CD14-positive monocyte (primary cell): ENCODE results near the gene RASGEF1B. TPM values are rescaled to one million over a fixed set of nuclear protein-coding genes. Genes with fewer than 3 reads are reported as not detected.

Source experiments
- DNase-seq, 3 donors: peaks; one replicate each; pipeline ENCODE4 v3.0.0-alpha.2; 2011 to 2022
- H2AFZ ChIP-seq: 2 replicates; pipeline ENCODE4 v1.6.0; 2012; ENCODE audit warnings: mild to moderate bottlenecking, low read depth, low read length, inconsistent platforms; ENCODE audit not compliant: insufficient read depth, poor library complexity, severe bottlenecking
- H3K27ac ChIP-seq, 2 donors: 1 replicate in 1 of 2; 2 replicates in 1 of 2; pipeline ENCODE4 v1.5.1; 2012 to 2013; ENCODE audit warnings: low read length in 2 of 2, control low read depth in 1 of 2, inconsistent platforms in 1 of 2, low read depth in 1 of 2, mild to moderate bottlenecking in 1 of 2
- H3K27me3 ChIP-seq, 2 donors: one replicate each; pipeline versions ENCODE4 v1.6.0 to v1.6.1; 2011 to 2013; ENCODE audit warnings: low read length in 2 of 2; ENCODE audit not compliant: control insufficient read depth in 2 of 2, insufficient read depth in 2 of 2
- H3K36me3 ChIP-seq, 2 donors: replicated peaks in 1 of 2; 1 replicate in 1 of 2; 2 replicates in 1 of 2; pipeline versions ENCODE4 v1.5.1 to v1.6.1; 2012 to 2013; ENCODE audit warnings: low read length in 2 of 2, control low read depth in 1 of 2, inconsistent platforms in 1 of 2, mild to moderate bottlenecking in 1 of 2; ENCODE audit not compliant: insufficient read depth in 2 of 2, control insufficient read depth in 1 of 2
- H3K4me1 ChIP-seq, 2 donors: 1 replicate in 1 of 2; 2 replicates in 1 of 2; pipeline versions ENCODE4 v1.5.1 to v1.6.1; 2012 to 2013; ENCODE audit warnings: low read length in 2 of 2, control low read depth in 1 of 2, inconsistent platforms in 1 of 2, mild to moderate bottlenecking in 1 of 2, moderate library complexity in 1 of 2; ENCODE audit not compliant: insufficient read depth in 2 of 2, control insufficient read depth in 1 of 2
- H3K4me2 ChIP-seq: replicated peaks from 2 replicates; pipeline ENCODE3; 2012; ENCODE audit warnings: low read length, moderate library complexity, mild to moderate bottlenecking; ENCODE audit not compliant: poor library complexity, severe bottlenecking; ENCODE audit errors: extremely low read depth
- H3K4me3 ChIP-seq, 3 experiments: fragments of 200-600 bp in 1 of 3; sonication (generic) in 1 of 3; replicated peaks in 1 of 3; 1 replicate in 2 of 3; 2 replicates in 1 of 3; pipeline ENCODE4 v1.5.1; 2011 to 2013; ENCODE audit warnings: low read length in 3 of 3, mild to moderate bottlenecking in 3 of 3, control low read depth in 2 of 3, low read depth in 2 of 3, inconsistent platforms in 1 of 3, moderate library complexity in 1 of 3
- H3K79me2 ChIP-seq: 2 replicates; pipeline ENCODE4 v1.6.0; 2012; ENCODE audit warnings: mild to moderate bottlenecking, control low read depth, inconsistent platforms, low read length, moderate library complexity; ENCODE audit not compliant: insufficient read depth
- H3K9ac ChIP-seq: 2 replicates; pipeline ENCODE4 v1.6.0; 2017; ENCODE audit warnings: low read length, mild to moderate bottlenecking; ENCODE audit not compliant: insufficient read depth, poor library complexity, severe bottlenecking
- H3K9me3 ChIP-seq, 2 donors: replicated peaks in 1 of 2; 1 replicate in 1 of 2; 2 replicates in 1 of 2; pipeline versions ENCODE4 v1.5.1 to v1.6.1; 2012 to 2013; ENCODE audit warnings: low read length in 2 of 2, control low read depth in 1 of 2; ENCODE audit not compliant: control insufficient read depth in 1 of 2, insufficient read depth in 1 of 2
- H4K20me1 ChIP-seq: 2 replicates; pipeline ENCODE4 v1.6.0; 2012; ENCODE audit warnings: mild to moderate bottlenecking, low read length, control low read depth, moderate library complexity; ENCODE audit not compliant: insufficient read depth
- H3K27ac Mint-ChIP-seq, 7 donors: one replicate each; pipeline ENCODE4 v1.8.0; 2020; ENCODE audit warnings: mild to moderate bottlenecking in 7 of 7, mixed read lengths in 7 of 7, moderate library complexity in 6 of 7, inconsistent platforms in 2 of 7
- H3K27me3 Mint-ChIP-seq, 3 donors: one replicate each; pipeline ENCODE4 v1.8.0; 2021 to 2022; ENCODE audit warnings: low read depth in 3 of 3, mild to moderate bottlenecking in 3 of 3, mixed read lengths in 3 of 3, moderate library complexity in 3 of 3, inconsistent platforms in 1 of 3
- H3K36me3 Mint-ChIP-seq, 2 donors: one replicate each; pipeline ENCODE4 v1.8.0; 2020; ENCODE audit warnings: mixed read lengths in 2 of 2, inconsistent platforms in 1 of 2, mild to moderate bottlenecking in 1 of 2
- H3K4me1 Mint-ChIP-seq: one replicate; pipeline ENCODE4 v1.8.0; 2020; ENCODE audit warnings: mild to moderate bottlenecking, mixed read lengths
- H3K4me3 Mint-ChIP-seq, 2 donors: one replicate each; pipeline ENCODE4 v1.8.0; 2020; ENCODE audit warnings: mild to moderate bottlenecking in 2 of 2, mixed read lengths in 2 of 2, moderate library complexity in 1 of 2
- H3K9me3 Mint-ChIP-seq, 7 donors: one replicate each; pipeline ENCODE4 v1.8.0; 2020 to 2022; ENCODE audit warnings: mixed read lengths in 7 of 7, mild to moderate bottlenecking in 6 of 7, moderate library complexity in 6 of 7, inconsistent platforms in 2 of 7
- WGBS: methylation state at CpG from one replicate; pipeline ENCODE4 v1.1.5; 2013; ENCODE audit warnings: missing lambda C conversion rate; ENCODE audit not compliant: insufficient coverage; 5-methylcytosine and 5-hydroxymethylcytosine counted together
- intact Hi-C, 2 donors: fragments of 100-400 bp; cut with micrococcal nuclease; formaldehyde crosslinking; loops; one replicate each; pipeline versions ENCODE4 v1.15.0 to v1.15.1; 2023
- polyA plus RNA-seq, 3 donors: library from polyadenylated mRNA; depleted of rRNA in 1 of 3; unstranded in 2 of 3; stranded (reverse) in 1 of 3; fragments of 300-500 nt in 2 of 3; fragments of >200 nt in 1 of 3; fragmentation: Illumina TruSeq in 2 of 3; gene quantifications; 1 replicate in 2 of 3; 2 replicates in 1 of 3; pipeline ENCODE4 v1.2.3, GENCODE V29; 2012 to 2021
- TF ChIP-seq, protein P1 (sequence below): fragments of 200-600 bp; IDR thresholded peaks from one replicate; pipeline ENCODE4 v1.8.0; 2022; ENCODE audit warnings: antibody characterized with exemption, mild to moderate bottlenecking

Gene RASGEF1B
- polyA plus RNA-seq, 3 donors = 20.3 to 76.9 (median 36.6) TPM

DNA sequence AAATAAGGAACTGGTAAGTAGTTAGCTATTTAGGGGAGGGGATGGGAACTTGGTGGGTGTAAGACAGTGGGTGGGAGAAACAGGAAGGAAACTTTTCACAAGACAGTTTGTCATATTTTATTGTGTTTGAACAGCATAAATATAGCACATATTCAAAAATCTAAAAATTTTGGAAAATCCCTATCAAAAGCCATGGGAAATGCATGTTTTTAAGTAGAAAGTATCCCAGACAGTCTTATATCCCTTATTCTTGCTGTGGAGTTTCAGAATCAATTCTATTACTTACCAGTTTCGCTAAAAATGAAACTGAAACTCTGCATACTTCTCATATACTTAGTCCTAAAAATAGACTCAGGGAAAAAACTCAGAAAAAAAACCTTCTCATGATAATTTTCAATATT, 22.3 kb upstream of the RASGEF1B start:
- Mint-ChIP-seq H3K36me3 (peaks cover 0 to 2% of the 10 kb centered on the region in 2 donors), H3K9me3 (peaks cover 0 to 5% (median 3%) of the 10 kb centered on the region in 7 donors), H3K4me3 (peak overlapping the region; percentile 12 to 57), H3K4me1 (peaks cover 46% of the 10 kb centered on the region), H3K27ac (peak overlapping the region; percentile 95 to 99 (median 96)), H3K27me3 (peaks cover 0 to 3% (median 0%) of the 10 kb centered on the region in 3 donors)
- intact Hi-C loops = no loop called here
- H3K36me3 ChIP-seq = no peaks in the 10 kb centered on the region
- H3K4me2 ChIP-seq = peak overlapping the region; percentile 57
- no peaks in the 10 kb centered on the region for H3K9me3 ChIP-seq
- peaks cover 48 to 59% of the 10 kb centered on the region in 2 donors for H3K4me1 ChIP-seq
- H3K27me3 ChIP-seq = no peaks in the 10 kb centered on the region
- H3K27ac ChIP-seq = peak overlapping the region; percentile 81 to 90
- no CpG with 5 or more reads among the region's 1 CpG for WGBS
- TF ChIP-seq, protein P1, sequence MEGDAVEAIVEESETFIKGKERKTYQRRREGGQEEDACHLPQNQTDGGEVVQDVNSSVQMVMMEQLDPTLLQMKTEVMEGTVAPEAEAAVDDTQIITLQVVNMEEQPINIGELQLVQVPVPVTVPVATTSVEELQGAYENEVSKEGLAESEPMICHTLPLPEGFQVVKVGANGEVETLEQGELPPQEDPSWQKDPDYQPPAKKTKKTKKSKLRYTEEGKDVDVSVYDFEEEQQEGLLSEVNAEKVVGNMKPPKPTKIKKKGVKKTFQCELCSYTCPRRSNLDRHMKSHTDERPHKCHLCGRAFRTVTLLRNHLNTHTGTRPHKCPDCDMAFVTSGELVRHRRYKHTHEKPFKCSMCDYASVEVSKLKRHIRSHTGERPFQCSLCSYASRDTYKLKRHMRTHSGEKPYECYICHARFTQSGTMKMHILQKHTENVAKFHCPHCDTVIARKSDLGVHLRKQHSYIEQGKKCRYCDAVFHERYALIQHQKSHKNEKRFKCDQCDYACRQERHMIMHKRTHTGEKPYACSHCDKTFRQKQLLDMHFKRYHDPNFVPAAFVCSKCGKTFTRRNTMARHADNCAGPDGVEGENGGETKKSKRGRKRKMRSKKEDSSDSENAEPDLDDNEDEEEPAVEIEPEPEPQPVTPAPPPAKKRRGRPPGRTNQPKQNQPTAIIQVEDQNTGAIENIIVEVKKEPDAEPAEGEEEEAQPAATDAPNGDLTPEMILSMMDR = no peak
- DNase-seq = peak; percentile 68 to 86 (median 84)
- H4K20me1 ChIP-seq = no peaks in the 10 kb centered on the region
- H3K9ac ChIP-seq = peak overlapping the region; percentile 58
- peak overlapping the region; percentile 12 to 50 (median 20) for H3K4me3 ChIP-seq
- no peaks in the 10 kb centered on the region for H3K79me2 ChIP-seq
- no peak overlapping the region for H2AFZ ChIP-seq

DNA sequence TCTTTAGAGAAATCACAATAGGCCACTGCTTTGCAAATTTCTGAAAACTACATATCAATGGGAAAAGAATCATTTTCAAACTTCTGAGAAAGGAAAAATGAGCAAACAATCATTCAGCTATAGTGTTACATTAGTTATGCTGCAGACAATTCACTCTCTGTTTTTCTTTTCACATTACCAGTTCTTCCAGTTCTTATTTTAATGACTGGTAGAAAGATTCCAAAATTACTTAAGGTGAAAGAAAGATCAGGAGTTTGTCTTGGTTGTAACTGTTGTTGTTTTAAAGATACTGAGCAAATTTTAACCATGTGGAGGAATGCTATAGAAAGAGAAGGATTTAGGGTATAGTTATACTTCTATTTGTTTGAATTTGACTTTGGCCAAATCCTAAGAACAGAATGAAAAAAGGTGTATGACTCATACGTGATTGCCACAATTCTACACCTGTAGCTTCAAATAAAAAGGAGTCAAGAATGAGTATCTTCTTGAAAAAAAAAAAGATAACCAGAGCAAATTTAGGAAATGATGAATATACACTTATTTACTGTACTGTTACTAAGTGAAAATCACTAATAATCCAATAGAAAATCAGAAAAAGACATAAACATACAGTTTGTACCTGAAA, 21.0 kb upstream of the RASGEF1B start:
- DNase-seq = peak in 1 of 3 donors; percentile 48
- Histone ChIP-seq H3K36me3 (no peaks in the 10 kb centered on the region), H3K79me2 (no peaks in the 10 kb centered on the region), H3K4me2 (peak overlapping the region; percentile 51), H2AFZ (no peak overlapping the region), H3K9me3 (no peaks in the 10 kb centered on the region), H3K27ac (peak overlapping the region in 1 of 2 donors; percentile 90), H3K4me3 (peak overlapping the region in 1 of 3 experiments; percentile 27), H3K27me3 (no peaks in the 10 kb centered on the region), H3K9ac (peak overlapping the region; percentile 45), H3K4me1 (peaks cover 48 to 59% of the 10 kb centered on the region in 2 donors), H4K20me1 (no peaks in the 10 kb centered on the region)
- Mint-ChIP-seq H3K4me3 (no peak overlapping the region), H3K36me3 (peaks cover 0 to 2% of the 10 kb centered on the region in 2 donors), H3K4me1 (peaks cover 46% of the 10 kb centered on the region), H3K9me3 (peaks cover 0 to 5% (median 3%) of the 10 kb centered on the region in 7 donors), H3K27me3 (peaks cover 0 to 3% (median 0%) of the 10 kb centered on the region in 3 donors), H3K27ac (peak overlapping the region; percentile 97 to 100 (median 98))
- TF ChIP-seq, protein P1 = no peak
- no CpG with 5 or more reads among the region's 1 CpG for WGBS
- intact Hi-C loops = no loop called here
